Muscle of leg (tissue), 11 donors: Measurements from ENCODE around the gene CCDC32. TPM values are rescaled to one million over a fixed set of nuclear protein-coding genes. Genes with fewer than 3 reads are reported as not detected.
"Not testable (repeated sequence)": the region's sequence is repeated elsewhere in the genome, so short reads cannot be mapped to it uniquely, and the experiment has no call there.

Experiments used
- DNase-seq: peaks from one replicate; pipeline ENCODE4 v3.0.0; 2013
- H3K27ac ChIP-seq: one replicate; pipeline ENCODE4 v1.5.1; 2013; ENCODE audit warnings: mild to moderate bottlenecking, low read length, control low read depth
- H3K27me3 ChIP-seq: one replicate; pipeline ENCODE4 v1.6.1; 2013; ENCODE audit warnings: low read length; ENCODE audit not compliant: control insufficient read depth, insufficient read depth
- H3K36me3 ChIP-seq: one replicate; pipeline ENCODE4 v1.6.1; 2013; ENCODE audit warnings: low read length; ENCODE audit not compliant: control insufficient read depth, insufficient read depth
- H3K4me1 ChIP-seq: one replicate; pipeline ENCODE4 v1.6.1; 2013; ENCODE audit warnings: low read length; ENCODE audit not compliant: control insufficient read depth, insufficient read depth
- H3K4me3 ChIP-seq: one replicate; pipeline ENCODE4 v1.5.1; 2013; ENCODE audit warnings: low read length, control low read depth
- H3K9me3 ChIP-seq: replicated peaks from 2 replicates; pipeline ENCODE4 v1.6.1; 2013; ENCODE audit warnings: low read depth, low read length; ENCODE audit not compliant: control insufficient read depth
- WGBS: methylation state at CpG from one replicate; pipeline ENCODE4 v1.1.5; 2013; ENCODE audit warnings: missing lambda C conversion rate; ENCODE audit not compliant: insufficient coverage; 5-methylcytosine and 5-hydroxymethylcytosine counted together
- polyA plus RNA-seq, 8 donors: library from polyadenylated mRNA; unstranded; fragments of 120-200 nt; gene quantifications; one replicate each; pipeline versions ENCODE4 v1.2.1 to v1.2.3, GENCODE V29; 2013; ENCODE audit warnings: inconsistent platforms in 1 of 8, low replicate concordance in 1 of 8; ENCODE audit not compliant: insufficient read length in 8 of 8, insufficient read depth in 1 of 8
- total RNA-seq: library from RNA; stranded (reverse); fragments of 120-200 nt; gene quantifications from one replicate; pipeline ENCODE4 v1.2.4, GENCODE V29; 2013

CCDC32 gene
- total and polyA plus RNA-seq, 9 donors = 13.6 to 25.9 (median 21.1) TPM

DNA sequence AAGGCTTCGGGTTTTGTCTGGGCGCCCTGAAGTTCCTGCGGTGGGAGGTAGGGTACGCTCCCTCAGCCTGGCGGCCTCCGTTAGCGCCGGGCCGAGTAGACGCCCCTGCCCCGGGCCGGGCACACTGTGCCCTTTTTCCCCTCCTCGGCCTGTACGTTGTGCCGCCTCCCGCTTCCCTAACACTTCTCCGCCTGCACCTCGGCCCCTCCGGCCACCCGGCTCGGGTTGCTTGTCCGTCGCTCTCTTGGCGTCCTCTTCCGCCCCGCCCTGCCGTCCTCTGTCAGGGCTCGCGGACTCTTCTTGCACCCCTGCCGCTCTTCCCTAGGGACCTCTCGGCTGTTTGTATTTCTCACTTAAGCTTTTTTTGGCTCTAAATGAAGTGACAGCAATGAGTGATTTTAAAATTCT lies 29.6 kb upstream of the CCDC32 start:
- Histone ChIP-seq H3K27me3 (no peaks in the 10 kb centered on the region), H3K9me3 (no peaks in the 10 kb centered on the region), H3K36me3 (no peaks in the 10 kb centered on the region), H3K27ac (peak overlapping the region; percentile 97), H3K4me3 (peak overlapping the region; percentile 84), H3K4me1 (no peaks in the 10 kb centered on the region)
- peak; percentile 83 for DNase-seq
- under 1% methylated on average over 29 of the region's 31 CpGs for WGBS

DNA sequence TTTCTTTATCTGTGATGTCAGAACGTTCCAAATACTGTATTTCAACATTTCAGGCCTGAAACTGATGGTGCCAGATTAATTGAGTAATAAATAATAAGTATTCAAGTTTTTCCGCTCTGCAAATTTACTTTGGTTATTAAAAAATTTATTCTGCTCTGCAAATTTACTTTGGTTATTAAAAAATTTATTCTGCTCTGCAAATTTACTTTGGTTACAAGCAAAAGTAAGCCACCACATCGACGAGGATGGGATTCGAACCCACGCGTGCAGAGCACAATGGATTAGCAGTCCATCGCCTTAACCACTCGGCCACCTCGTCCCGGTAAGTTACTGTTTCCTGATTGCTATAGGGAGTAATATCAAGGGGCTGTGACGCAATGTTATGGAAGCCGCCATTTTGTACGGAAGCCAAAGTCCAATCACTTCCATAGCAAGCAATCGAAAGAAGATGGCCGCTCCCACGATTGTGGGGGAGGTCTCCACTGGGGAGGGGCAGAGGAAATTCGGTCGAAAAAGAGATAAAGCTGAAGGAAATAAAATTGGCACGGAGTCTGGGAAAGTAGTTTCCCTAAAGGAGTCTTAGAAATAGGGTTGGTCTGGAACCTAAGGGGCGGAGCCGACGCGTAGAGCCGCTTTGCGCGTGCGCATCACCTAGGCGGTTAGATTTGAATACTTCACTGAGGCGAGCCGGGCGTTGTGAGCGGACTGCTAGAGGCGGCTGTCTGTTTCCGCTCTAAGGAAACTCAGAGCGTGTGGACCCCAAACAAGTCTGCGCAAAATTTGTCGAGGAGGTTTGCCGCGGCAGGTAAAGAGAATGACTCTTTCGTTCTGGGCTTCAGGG lies 29.0 kb upstream of the CCDC32 start, which contains the start of gene KNL1:
Gene KNL1, plus strand, starts transcription at position 662 of the 841 bp plus-strand sequence. CDS start 8,683 bp downstream, outside the sequence.
- under 1% methylated on average over 27 of the region's 41 CpGs for WGBS

DNA sequence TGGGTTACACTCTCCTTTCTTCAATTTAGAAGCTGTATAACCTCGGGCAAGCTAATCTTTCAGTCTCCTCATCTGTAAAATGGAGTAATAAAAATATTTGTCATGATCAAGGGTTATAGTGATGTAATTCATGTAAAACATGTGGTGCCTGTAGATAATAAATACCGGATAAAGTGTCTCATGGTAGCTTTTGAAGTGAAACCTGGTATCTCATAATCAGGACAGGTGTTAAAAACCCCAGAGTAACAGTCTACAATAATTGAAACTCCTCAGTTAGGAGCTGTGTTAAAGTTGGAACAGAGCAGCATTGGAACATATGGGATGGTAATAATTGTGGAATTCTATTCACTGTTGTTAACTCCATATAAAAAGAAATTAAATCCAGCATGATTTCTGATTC lies 28.3 kb upstream of the CCDC32 start:
- no peak overlapping the region for H3K27ac ChIP-seq
- no CpG with 5 or more reads among the region's 2 CpGs for WGBS

More for the DNA sequence above, 29.0 kb upstream of the CCDC32 start, which contains the start of gene KNL1:
- Histone ChIP-seq H3K9me3 (no peaks in the 10 kb centered on the region), H3K4me1 (no peaks in the 10 kb centered on the region), H3K4me3 (peak within 1 kb of the TSS; percentile 84), H3K36me3 (no peaks in the 10 kb centered on the region), H3K27me3 (no peaks in the 10 kb centered on the region), H3K27ac (peak within 1 kb of the TSS; percentile 97)
- peak; percentile 99 for DNase-seq

DNA sequence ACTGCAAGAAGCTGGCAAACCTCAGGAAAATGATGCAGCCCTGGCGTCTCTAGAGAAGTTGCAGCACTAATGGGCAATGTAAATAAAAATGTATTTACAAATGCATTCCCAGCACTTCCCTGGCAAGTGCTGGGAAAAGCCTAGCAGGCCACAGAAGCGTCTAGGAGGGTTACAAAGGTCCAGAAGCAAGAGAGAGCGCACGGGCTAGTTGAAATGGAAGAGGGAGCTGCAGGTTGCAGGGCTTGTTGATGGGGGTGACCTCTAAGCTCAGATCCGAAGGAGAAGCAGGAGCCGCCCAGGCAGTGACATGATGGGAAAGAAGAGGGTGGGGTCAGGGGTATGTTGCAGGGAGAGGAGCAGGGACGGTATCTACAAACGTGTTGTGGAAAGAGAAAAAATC lies 26.5 kb upstream of the CCDC32 start:
- Histone ChIP-seq H3K27me3 (no peaks in the 10 kb centered on the region), H3K4me1 (no peaks in the 10 kb centered on the region), H3K27ac (no peak overlapping the region), H3K4me3 (no peak overlapping the region), H3K36me3 (no peaks in the 10 kb centered on the region), H3K9me3 (no peaks in the 10 kb centered on the region)
- DNase-seq = no peak
- WGBS = 50% methylated on average over 7 of the region's 8 CpGs

More for the DNA sequence above, 28.3 kb upstream of the CCDC32 start:
- no peak for DNase-seq
- Histone ChIP-seq H3K36me3 (no peaks in the 10 kb centered on the region), H3K9me3 (no peaks in the 10 kb centered on the region), H3K4me1 (no peaks in the 10 kb centered on the region), H3K27me3 (no peaks in the 10 kb centered on the region), H3K4me3 (no peak overlapping the region)

DNA sequence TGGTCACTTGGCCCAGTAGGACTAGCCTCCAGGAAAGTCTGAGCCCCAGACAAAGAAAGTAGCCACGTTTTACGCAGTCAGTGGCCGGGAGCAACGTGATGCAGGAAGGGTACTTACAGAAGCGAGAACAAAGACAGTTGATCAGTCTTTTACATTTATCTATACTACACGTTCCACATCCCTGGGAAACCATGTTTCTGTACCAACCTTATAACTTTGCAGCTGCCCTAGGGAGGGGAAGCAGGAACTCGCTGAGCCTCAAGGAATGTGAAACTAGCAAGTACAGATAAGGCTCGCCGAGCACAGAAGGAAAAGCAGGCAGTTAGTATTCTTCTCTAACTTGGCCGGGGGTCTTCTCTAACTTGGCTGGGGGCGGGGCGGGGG lies 25.8 kb upstream of the CCDC32 start:
- Histone ChIP-seq H3K4me3 (no peak overlapping the region), H3K27me3 (no peaks in the 10 kb centered on the region), H3K9me3 (no peaks in the 10 kb centered on the region), H3K4me1 (no peaks in the 10 kb centered on the region), H3K36me3 (no peaks in the 10 kb centered on the region), H3K27ac (no peak overlapping the region)
- WGBS = 20% methylated on average over 2 of the region's 12 CpGs
- DNase-seq = no peak

DNA sequence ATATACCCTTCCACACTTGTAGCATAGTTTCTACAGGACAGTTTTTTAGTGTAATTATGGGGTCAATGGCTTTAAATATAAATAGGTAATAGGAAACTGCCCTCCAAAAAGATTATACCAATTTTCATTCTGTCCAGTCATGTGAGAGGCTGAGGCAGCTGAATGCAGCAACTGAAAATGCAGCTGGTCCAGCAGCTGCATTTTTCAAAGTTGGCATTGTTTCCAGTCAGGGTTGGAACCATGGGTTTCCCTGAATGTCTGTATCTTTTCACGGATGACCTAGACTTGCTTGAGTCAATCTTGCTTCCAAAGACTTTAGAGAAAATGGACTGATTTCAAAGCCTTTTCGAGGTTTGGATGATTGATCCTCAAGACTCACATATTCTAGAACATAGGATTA lies 19.3 kb upstream of the CCDC32 start:
- DNase-seq = peak; percentile 86
- Histone ChIP-seq H3K36me3 (no peaks in the 10 kb centered on the region), H3K4me3 (no peak overlapping the region), H3K27ac (peak overlapping the region; percentile 69), H3K9me3 (peaks cover 2% of the 10 kb centered on the region), H3K27me3 (no peaks in the 10 kb centered on the region), H3K4me1 (no peaks in the 10 kb centered on the region)
- WGBS = no CpG with 5 or more reads among the region's 2 CpGs

GRCh38 chr15:40582726-40583246 lies 17.9 kb upstream of the CCDC32 start:
- Histone ChIP-seq H3K4me3 (peak overlapping the region; percentile 27), H3K4me1 (no peaks in the 10 kb centered on the region), H3K9me3 (peaks cover 2% of the 10 kb centered on the region), H3K27ac (peak overlapping the region; percentile 55), H3K27me3 (no peaks in the 10 kb centered on the region), H3K36me3 (no peaks in the 10 kb centered on the region)
- WGBS = 73% methylated on average over 5 of the region's 8 CpGs
- DNase-seq = peak; percentile 92

GRCh38 chr15:40581796-40582195 lies 17.0 kb upstream of the CCDC32 start:
- not testable (repeated sequence) for H3K27ac ChIP-seq, DNase-seq, H3K36me3 ChIP-seq, H3K4me1 ChIP-seq, H3K27me3 ChIP-seq, H3K4me3 ChIP-seq, H3K9me3 ChIP-seq
- 100% methylated on average over 1 of the region's 2 CpGs for WGBS

- H3K4me3 ChIP-seq = no peak overlapping the region
- no CpG with 5 or more reads among the region's 4 CpGs for WGBS
- H3K4me1 ChIP-seq = no peaks in the 10 kb centered on the region
- H3K27ac ChIP-seq = no peak overlapping the region
- H3K36me3 ChIP-seq = peaks cover 8% of the 10 kb centered on the region
- no peaks in the 10 kb centered on the region for H3K27me3 ChIP-seq
- no peak for DNase-seq
- H3K9me3 ChIP-seq = peaks cover 2% of the 10 kb centered on the region
Measured at GRCh38 chr15:40578892-40579291, 14.1 kb upstream of the CCDC32 start.

- not testable (repeated sequence) for DNase-seq, H3K27ac ChIP-seq, H3K27me3 ChIP-seq, H3K4me1 ChIP-seq, H3K9me3 ChIP-seq, H3K4me3 ChIP-seq
- peaks cover 22% of the 10 kb centered on the region for H3K36me3 ChIP-seq
- no CpG with 5 or more reads among the region's 5 CpGs for WGBS
Measured at GRCh38 chr15:40576914-40577313, 12.1 kb upstream of the CCDC32 start.
